ENCODE results near the gene CEP41.

DNA sequence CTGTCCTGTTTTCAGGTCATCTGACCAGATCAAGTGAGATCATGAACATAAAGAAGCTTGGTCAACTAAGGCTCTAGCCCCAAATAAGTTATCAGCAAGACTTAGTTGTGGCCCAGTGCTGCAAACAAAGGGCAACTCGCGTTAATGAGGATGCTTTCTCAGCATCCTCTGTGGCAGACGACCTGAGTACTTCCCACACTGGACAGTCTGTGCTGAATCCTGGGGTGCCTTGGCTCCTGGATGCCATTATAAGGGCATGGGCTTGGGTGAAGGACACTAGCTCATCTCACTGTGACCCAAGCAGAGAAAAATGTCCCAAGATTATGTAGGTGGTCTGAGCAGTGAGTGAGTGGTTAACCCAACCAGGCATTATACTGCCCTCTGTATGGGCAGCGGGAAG is 82.3 kb downstream of the CEP41 start:
- TF ChIP-seq, protein P1, sequence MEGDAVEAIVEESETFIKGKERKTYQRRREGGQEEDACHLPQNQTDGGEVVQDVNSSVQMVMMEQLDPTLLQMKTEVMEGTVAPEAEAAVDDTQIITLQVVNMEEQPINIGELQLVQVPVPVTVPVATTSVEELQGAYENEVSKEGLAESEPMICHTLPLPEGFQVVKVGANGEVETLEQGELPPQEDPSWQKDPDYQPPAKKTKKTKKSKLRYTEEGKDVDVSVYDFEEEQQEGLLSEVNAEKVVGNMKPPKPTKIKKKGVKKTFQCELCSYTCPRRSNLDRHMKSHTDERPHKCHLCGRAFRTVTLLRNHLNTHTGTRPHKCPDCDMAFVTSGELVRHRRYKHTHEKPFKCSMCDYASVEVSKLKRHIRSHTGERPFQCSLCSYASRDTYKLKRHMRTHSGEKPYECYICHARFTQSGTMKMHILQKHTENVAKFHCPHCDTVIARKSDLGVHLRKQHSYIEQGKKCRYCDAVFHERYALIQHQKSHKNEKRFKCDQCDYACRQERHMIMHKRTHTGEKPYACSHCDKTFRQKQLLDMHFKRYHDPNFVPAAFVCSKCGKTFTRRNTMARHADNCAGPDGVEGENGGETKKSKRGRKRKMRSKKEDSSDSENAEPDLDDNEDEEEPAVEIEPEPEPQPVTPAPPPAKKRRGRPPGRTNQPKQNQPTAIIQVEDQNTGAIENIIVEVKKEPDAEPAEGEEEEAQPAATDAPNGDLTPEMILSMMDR (IDR thresholded peaks at IDR 0.05), result no peak
- no peak for TF ChIP-seq POLR2A (IDR thresholded peaks at IDR 0.05)

All from heart left ventricle (tissue), 13 donors.